Transverse colon (tissue), 1 donor: Measurements from ENCODE around the gene SERP2.

Experiments
- EP300 ChIP-seq: sonication (generic); formaldehyde crosslinking; IDR thresholded peaks from one replicate; pipeline ENCODE4 v1.6.1; 2017; ENCODE audit warnings: antibody characterized with exemption, low read depth
- POLR2A ChIP-seq: fragments of 450-650 bp; IDR thresholded peaks from one replicate; pipeline ENCODE4 v1.6.1; 2016; ENCODE audit warnings: antibody characterized with exemption, mild to moderate bottlenecking, moderate library complexity

GRCh38 chr13:44406617-44407016 lies 33.0 kb downstream of the SERP2 start:
- no peak for TF ChIP-seq POLR2A
- TF ChIP-seq EP300, result no peak
